ENCODE measurements around the gene VWCE. TPM values are rescaled to one million over a fixed set of nuclear protein-coding genes. Genes with fewer than 3 reads are reported as not detected.
"Not testable (repeated sequence)": the region's sequence is repeated elsewhere in the genome, so short reads cannot be mapped to it uniquely, and the experiment has no call there.

The VWCE gene
- total RNA-seq, 2 experiments from 2014 or later, result 0.98 to 1.7 TPM

- CTCF ChIA-PET; H3K4me1 Mint-ChIP-seq; POLR2A ChIA-PET; H3K27ac Mint-ChIP-seq; H3K9me3 Mint-ChIP-seq; H3K27me3 Mint-ChIP-seq; DNase-seq; H3K36me3 Mint-ChIP-seq (ENCODE audit: low read depth); H3K4me3 Mint-ChIP-seq: not testable (repeated sequence)
Observed at GRCh38 chr11:61229458-61229857, 65.7 kb downstream of the VWCE start.

GRCh38 chr11:61226457-61227137, 68.5 kb downstream of the VWCE start:
- H3K4me3 Mint-ChIP-seq; H3K9me3 Mint-ChIP-seq; H3K27me3 Mint-ChIP-seq; DNase-seq; POLR2A ChIA-PET; H3K27ac Mint-ChIP-seq; CTCF ChIA-PET; H3K36me3 Mint-ChIP-seq (ENCODE audit: low read depth); H3K4me1 Mint-ChIP-seq: not testable (repeated sequence)

- H3K4me3 Mint-ChIP-seq; POLR2A ChIA-PET; H3K36me3 Mint-ChIP-seq (ENCODE audit: low read depth); CTCF ChIA-PET; DNase-seq; H3K27ac Mint-ChIP-seq; H3K27me3 Mint-ChIP-seq; H3K4me1 Mint-ChIP-seq; H3K9me3 Mint-ChIP-seq: not testable (repeated sequence)
Observed at GRCh38 chr11:61222692-61223091, 72.4 kb downstream of the VWCE start.

GRCh38 chr11:61222047-61222446, 73.1 kb downstream of the VWCE start, which contains the start of gene PGA4:
Gene PGA4, plus strand, starts transcription at chr11:61222347. Its CDS starts 54 bp downstream, at chr11:61222401.
- H3K27me3 Mint-ChIP-seq; H3K27ac Mint-ChIP-seq; H3K36me3 Mint-ChIP-seq (ENCODE audit: low read depth); CTCF ChIA-PET; H3K9me3 Mint-ChIP-seq; POLR2A ChIA-PET; DNase-seq; H3K4me1 Mint-ChIP-seq; H3K4me3 Mint-ChIP-seq: not testable (repeated sequence)

- H3K4me3 Mint-ChIP-seq; H3K27me3 Mint-ChIP-seq; H3K36me3 Mint-ChIP-seq (ENCODE audit: low read depth); CTCF ChIA-PET; POLR2A ChIA-PET; H3K27ac Mint-ChIP-seq; H3K9me3 Mint-ChIP-seq; H3K4me1 Mint-ChIP-seq; DNase-seq: not testable (repeated sequence)
Observed at GRCh38 chr11:61219016-61219415, 76.1 kb downstream of the VWCE start.

GRCh38 chr11:61218306-61218705, 76.8 kb downstream of the VWCE start:
- H3K4me1 Mint-ChIP-seq; H3K9me3 Mint-ChIP-seq; POLR2A ChIA-PET; H3K36me3 Mint-ChIP-seq (ENCODE audit: low read depth); H3K27ac Mint-ChIP-seq; DNase-seq; H3K4me3 Mint-ChIP-seq; H3K27me3 Mint-ChIP-seq; CTCF ChIA-PET: not testable (repeated sequence)

GRCh38 chr11:61213711-61214324, 81.3 kb downstream of the VWCE start:
- H3K27me3 Mint-ChIP-seq; H3K9me3 Mint-ChIP-seq; DNase-seq; POLR2A ChIA-PET; H3K4me1 Mint-ChIP-seq; H3K36me3 Mint-ChIP-seq (ENCODE audit: low read depth); CTCF ChIA-PET; H3K4me3 Mint-ChIP-seq; H3K27ac Mint-ChIP-seq: not testable (repeated sequence)

- H3K4me1 Mint-ChIP-seq, CTCF ChIA-PET, H3K27ac Mint-ChIP-seq: not testable (repeated sequence)
Observed at GRCh38 chr11:61212202-61212601, 82.9 kb downstream of the VWCE start.

GRCh38 chr11:61211327-61211952, 83.7 kb downstream of the VWCE start:
- H3K27ac Mint-ChIP-seq, H3K4me3 Mint-ChIP-seq: not testable (repeated sequence)

More at GRCh38 chr11:61212202-61212601, 82.9 kb downstream of the VWCE start:
- DNase-seq; H3K9me3 Mint-ChIP-seq; H3K27me3 Mint-ChIP-seq; H3K36me3 Mint-ChIP-seq (ENCODE audit: low read depth); POLR2A ChIA-PET; H3K4me3 Mint-ChIP-seq: not testable (repeated sequence)

GRCh38 chr11:61210629-61211028, 84.5 kb downstream of the VWCE start:
- not testable (repeated sequence) for H3K27me3 Mint-ChIP-seq

More at GRCh38 chr11:61211327-61211952, 83.7 kb downstream of the VWCE start:
- H3K9me3 Mint-ChIP-seq; CTCF ChIA-PET; DNase-seq; H3K4me1 Mint-ChIP-seq; H3K36me3 Mint-ChIP-seq (ENCODE audit: low read depth); H3K27me3 Mint-ChIP-seq; POLR2A ChIA-PET: not testable (repeated sequence)

More at GRCh38 chr11:61210629-61211028, 84.5 kb downstream of the VWCE start:
- H3K4me1 Mint-ChIP-seq; H3K4me3 Mint-ChIP-seq; H3K9me3 Mint-ChIP-seq; H3K27ac Mint-ChIP-seq; POLR2A ChIA-PET; H3K36me3 Mint-ChIP-seq (ENCODE audit: low read depth); DNase-seq; CTCF ChIA-PET: not testable (repeated sequence)

Other genes with a start within 250 kb of the VWCE start
- gene CD5, start 192.8 kb downstream of the VWCE start, total RNA-seq, result 100 to 1,000 TPM; 359 to 373 TPM
- 1 to 10 TPM; 6.1 to 7.5 TPM for gene VPS37C, start 133.9 kb downstream of the VWCE start, total RNA-seq
- gene PGA3, start 91.8 kb downstream of the VWCE start, total RNA-seq, result not detected
- not detected for gene PGA4, start 73.0 kb downstream of the VWCE start, total RNA-seq
- not detected for gene PGA5, start 54.1 kb downstream of the VWCE start, total RNA-seq
- 100 to 1,000 TPM; 166 to 174 TPM for gene DDB1, start 37.8 kb upstream of the VWCE start, total RNA-seq
- 10 to 100 TPM; 49.6 to 51.5 TPM for gene TKFC, start 37.9 kb upstream of the VWCE start, total RNA-seq
- gene CYB561A3, start 66.6 kb upstream of the VWCE start, total RNA-seq, result 10 to 100 TPM; 36.0 to 38.6 TPM
- 10 to 100 TPM; 45.5 to 50.0 TPM for gene TMEM138, start 67.1 kb upstream of the VWCE start, total RNA-seq
- gene TMEM216, start 97.3 kb upstream of the VWCE start, total RNA-seq, result 1 to 10 TPM; 7.6 to 9.3 TPM
- 10 to 100 TPM; 89.6 to 90.2 TPM for gene CPSF7, start 134.7 kb upstream of the VWCE start, total RNA-seq
- 10 to 100 TPM; 47.3 to 47.5 TPM for gene SDHAF2, start 134.8 kb upstream of the VWCE start, total RNA-seq
- under 1 TPM in 1 of 2 experiments, not detected in 1; 0.13 TPM for gene LRRC10B, start 213.4 kb upstream of the VWCE start, total RNA-seq